HG02884 (cell line): ENCODE data around the gene SLC7A8.

ENCODE experiments used
- ATAC-seq: cut with Tn5 transposase; IDR thresholded peaks from one replicate; pipeline ENCODE4 v1.9.1; 2021; ENCODE audit warnings: mild to moderate bottlenecking, moderate library complexity; ENCODE audit not compliant: unreplicated experiment

Gene SLC7A8

GRCh38 chr14:23097786-23098185 lies 85.7 kb downstream of the SLC7A8 start:
- no peak for ATAC-seq

- peak; percentile 84 for ATAC-seq
These were observed 88.0 kb downstream of the SLC7A8 start, which contains the start of gene C14orf119 for GRCh38 chr14:23095196-23096108. Gene C14orf119 (plus strand): TSS chr14:23095505. CDS start chr14:23097659, 2,154 bp downstream.

GRCh38 chr14:23094666-23095195 lies 88.7 kb downstream of the SLC7A8 start, which contains the start of gene ACIN1:
Gene ACIN1 (minus strand): TSS chr14:23095136. CDS start chr14:23095112, 24 bp downstream.
- ATAC-seq: peak; percentile 34

- peak; percentile 32 for ATAC-seq
These were observed 89.3 kb downstream of the SLC7A8 start for GRCh38 chr14:23093991-23094665.

GRCh38 chr14:23093526-23093925 lies 89.9 kb downstream of the SLC7A8 start:
- no peak for ATAC-seq

GRCh38 chr14:23093104-23093503 lies 90.4 kb downstream of the SLC7A8 start:
- ATAC-seq: no peak

DNA sequence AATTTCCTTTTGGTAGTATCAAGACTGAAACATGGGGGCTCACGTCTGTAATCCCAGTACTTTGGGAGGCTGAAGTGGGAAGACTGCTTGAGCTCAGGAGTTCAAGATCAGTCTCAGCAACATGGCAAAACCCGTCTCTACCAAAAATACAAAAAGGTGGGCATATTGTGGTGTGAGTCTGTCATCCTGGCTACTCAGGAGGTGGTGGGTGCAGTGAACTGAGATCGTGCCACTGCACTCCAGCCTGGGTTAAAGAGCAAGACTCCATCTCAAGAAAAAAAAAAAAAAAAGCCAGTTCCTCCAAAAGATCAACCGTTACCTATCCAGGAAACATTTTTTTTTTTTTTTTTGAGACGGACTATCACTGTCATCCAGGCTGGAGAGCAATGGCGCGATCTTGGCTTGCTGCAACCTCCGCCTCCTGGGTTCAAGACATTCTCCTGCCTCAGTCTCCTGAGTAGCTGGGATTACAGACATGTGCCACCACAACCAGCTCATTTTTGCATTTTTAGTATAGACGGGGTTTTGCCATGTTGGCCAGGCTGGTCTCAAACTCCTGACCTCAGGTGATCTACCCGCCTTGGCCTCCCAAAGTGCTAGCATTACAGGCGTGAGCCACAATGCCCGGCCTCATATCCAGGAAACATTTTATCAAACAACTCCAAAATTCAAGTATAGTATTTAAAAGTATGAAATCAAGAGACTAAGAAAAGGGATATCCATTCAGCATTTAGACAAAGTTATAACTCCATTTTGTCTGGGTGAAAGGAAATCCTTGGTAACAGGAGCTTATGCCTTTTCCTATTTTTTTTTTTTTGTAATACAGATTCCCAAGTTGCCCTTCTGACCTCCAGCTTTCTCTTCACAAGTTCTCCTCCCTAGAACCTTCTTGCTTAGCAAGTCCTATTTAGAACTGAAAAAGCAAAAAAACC lies 91.9 kb downstream of the SLC7A8 start:
- ATAC-seq: no peak

- ATAC-seq: no peak
These were observed 93.2 kb downstream of the SLC7A8 start for GRCh38 chr14:23090254-23090636.

DNA sequence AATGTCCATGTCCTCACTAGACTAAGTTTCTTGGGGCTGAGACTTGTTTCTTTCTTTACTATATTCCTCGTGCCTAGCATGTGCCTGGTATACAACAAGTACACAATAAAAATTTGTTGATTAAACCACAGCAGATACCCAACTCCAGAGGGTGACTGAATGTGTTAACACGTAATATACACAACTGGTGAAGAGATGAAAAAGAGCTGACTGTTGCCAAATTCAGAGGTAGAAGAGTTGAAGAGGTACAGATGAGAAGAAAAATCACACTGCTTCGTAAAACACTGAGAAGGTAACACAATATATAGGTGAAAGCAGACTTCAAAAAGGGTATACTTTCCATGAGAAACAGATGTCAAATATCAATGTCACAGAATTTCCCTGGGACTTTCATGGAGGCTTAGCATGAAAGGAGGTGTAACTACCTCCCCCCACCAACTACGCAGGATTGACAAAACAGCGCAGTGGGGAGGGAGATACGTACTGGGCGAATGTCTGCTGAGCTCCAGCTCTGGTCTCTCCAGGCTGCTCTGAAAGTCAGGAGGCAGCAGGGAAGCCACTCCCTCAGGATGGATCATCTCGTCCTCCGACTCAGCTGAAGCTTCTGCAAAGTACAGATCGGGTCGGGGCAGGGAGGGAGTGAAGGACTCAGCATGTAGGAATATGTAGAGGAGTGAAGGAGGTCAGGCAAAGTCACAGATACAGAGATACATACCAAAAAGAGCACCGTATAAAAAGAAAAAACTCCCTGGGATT lies 93.8 kb downstream of the SLC7A8 start:
- no peak for ATAC-seq

DNA sequence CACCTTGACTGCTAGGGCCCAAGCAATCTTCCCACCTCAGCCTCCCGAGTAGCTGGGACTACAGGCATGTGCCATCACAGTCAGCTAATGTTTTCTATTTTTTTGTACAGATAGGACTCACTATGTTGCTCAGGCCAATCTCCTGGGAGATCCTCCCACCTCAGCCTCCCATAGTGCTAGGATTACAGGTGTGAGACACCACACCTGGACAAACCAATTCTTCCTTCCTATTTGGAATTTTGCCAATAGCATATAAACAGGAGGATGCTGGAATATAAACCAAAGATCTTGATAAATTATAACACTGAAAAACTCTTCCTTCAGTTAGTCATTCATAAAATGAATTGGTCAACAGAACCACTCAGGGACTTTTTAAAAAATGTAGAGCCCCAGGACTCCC lies 96.9 kb downstream of the SLC7A8 start:
- no peak for ATAC-seq

DNA sequence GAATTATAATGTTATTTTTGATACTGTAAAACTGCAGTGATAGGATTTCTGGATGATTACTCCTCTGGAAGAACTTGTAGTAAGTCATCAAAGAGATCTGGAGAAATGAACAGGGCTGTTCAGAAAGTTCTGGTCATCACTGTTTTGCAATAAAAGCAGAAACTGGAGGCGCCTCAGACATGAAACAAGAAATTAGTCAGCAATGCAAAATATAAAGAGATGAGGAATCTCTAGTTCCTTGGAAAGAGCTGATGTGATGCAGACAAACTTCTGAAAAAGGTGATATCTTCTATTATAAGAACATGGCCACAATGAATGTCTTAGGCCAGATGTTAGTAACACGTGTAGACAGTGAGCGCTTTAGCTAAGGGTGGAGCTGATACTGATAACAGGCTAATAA lies 98.0 kb downstream of the SLC7A8 start:
- ATAC-seq: no peak

DNA sequence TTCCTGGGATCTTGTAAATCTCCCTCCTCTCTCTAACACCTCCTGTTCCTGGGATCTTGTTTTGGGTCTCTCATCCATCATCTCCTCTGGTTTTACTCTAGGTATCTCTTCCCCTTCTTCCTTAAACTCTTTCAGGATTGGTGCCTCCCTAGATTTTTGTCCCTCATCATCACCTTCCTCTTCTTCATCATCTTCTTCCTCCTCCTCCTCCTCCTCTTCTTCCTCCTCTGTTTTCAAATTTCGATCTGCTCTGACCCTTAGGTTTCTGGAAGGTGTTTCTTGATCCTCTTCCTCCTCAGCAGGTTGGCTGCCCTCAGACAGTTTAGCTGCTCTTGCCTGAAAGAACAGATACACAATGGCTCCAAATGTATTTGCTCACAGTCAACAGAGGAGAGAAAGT lies 103.0 kb downstream of the SLC7A8 start:
- no peak for ATAC-seq

GRCh38 chr14:23079716-23080115 lies 103.7 kb downstream of the SLC7A8 start:
- no peak for ATAC-seq

DNA sequence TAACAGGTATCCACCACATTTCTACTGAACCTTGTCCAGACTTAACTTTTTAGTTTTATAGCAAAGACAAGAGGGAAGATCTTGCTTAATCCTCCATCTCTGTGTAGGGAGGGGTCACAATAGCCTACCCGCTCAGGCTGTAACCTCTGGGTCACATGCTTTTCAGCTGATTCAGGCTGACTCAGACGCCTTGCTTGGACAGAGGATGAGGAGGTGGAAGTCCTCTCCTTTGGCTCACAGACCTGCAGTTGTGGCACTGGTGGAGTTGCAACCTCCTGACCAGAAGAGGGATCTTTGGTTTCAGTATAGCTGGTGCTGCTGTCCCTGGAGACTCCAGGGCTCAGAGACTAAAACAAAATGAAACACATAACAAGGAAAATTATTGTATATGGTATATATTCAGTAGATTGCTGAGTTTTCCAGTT lies 104.8 kb downstream of the SLC7A8 start:
- no peak for ATAC-seq

- ATAC-seq: no peak
These were observed 105.5 kb downstream of the SLC7A8 start for GRCh38 chr14:23077962-23078361.

DNA sequence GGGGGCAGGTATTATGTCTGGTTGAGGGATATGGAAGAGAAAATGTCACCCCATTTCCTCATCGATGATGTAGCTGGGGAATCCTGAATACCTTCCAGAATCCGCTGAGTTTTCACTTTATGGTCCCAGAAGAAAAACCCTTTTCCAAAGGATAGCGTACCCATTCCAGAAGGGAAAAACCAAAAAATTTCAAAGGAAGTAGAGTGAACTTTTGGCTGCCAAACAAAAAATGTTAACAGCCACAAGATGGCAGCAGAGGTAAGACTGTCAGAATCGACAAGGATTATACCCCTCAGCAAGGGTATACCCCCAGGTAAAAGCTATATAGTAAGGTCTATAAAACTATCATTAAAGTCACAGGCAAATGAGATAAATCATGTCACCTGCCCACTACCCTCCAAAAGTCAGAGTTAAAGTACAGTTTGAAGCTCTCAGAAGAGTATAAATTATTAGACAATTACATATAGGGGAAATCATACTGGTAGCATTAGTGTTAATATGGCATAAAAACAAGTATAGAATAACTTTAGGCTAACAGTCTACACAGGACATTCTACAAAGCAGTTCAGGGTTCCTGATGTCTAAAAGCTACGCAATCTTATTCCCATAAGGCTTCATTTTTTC lies 106.6 kb downstream of the SLC7A8 start:
- ATAC-seq: no peak
